Fibroblast of skin of right biceps (primary cell): ENCODE results near the gene ATP6V1F.

Experiments
- DNase-seq: peaks from one replicate; pipeline ENCODE4 v3.0.0-alpha.2; 2013

Gene ATP6V1F

DNA sequence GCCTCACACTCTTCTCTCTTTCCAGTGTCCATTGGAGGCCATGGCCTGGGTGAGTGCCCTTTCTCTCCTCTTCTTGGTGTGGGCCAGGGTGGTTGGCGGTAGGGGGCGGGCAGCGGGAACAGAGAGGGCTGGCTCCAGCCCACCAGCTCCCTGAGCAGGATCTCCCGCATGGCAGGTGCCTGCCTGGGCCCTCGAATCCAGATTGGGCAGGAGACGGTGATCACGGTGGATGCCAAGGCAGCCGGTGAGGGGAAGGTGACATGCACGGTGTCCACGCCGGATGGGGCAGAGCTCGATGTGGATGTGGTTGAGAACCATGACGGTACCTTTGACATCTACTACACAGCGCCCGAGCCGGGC, 13.5 kb upstream of the ATP6V1F start:
- DNase-seq: no peak

DNA sequence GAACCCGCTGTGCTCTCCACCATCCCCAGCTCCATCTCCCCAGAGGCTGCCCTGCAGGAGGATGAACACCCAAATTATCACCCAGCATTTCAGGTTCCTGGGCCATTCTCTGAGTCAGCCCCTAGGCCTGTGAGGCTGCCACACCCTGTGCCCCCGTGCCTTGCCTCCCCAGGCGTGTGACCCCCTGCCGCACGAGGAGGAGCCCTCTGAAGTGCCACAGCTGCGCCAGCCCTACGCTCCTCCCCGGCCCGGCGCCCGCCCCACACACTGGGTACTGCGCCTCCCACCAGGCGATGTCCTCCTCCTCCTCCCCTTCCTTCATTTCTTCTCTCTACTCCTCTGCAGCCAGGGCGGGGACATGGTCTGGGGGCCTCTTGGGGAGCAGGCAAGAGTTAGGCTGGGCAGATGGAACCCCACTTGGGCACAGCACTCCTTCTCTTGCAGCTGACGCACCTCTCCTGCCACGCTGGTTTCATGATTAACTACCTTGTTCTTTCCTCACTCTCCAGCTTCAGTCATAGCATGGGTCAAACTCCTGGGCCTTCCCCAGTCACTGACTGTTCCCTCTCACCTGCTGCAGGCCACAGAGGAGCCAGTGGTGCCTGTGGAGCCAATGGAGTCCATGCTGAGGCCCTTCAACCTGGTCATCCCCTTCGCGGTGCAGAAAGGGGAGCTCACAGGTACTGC, 12.7 kb upstream of the ATP6V1F start:
- no peak for DNase-seq

- DNase-seq: no peak
Observed at GRCh38 chr7:128852537-128853254, 10.0 kb upstream of the ATP6V1F start.

DNA sequence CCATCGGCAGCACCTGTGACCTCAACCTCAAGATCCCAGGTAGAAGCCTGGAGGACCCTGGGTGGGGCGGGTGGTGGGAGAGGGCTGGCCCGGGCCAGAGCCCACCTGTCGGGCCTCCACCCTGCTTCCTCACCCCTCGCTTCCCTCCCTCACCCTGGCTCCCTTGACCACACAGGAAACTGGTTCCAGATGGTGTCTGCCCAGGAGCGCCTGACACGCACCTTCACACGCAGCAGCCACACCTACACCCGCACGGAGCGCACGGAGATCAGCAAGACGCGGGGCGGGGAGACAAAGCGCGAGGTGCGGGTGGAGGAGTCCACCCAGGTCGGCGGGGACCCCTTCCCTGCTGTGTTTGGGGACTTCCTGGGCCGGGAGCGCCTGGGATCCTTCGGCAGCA, 8.9 kb upstream of the ATP6V1F start:
- DNase-seq: no peak

DNA sequence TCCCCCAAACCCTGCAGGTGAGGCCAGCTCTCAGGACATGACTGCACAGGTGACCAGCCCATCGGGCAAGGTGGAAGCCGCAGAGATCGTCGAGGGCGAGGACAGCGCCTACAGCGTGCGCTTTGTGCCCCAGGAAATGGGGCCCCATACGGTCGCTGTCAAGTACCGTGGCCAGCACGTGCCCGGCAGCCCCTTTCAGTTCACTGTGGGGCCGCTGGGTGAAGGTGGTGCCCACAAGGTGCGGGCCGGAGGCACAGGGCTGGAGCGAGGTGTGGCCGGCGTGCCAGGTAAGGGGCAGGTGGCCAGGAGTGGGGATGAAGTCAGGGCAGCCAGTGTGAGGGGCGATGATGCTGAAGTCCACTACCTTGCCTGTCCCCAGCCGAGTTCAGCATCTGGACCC, 8.3 kb upstream of the ATP6V1F start:
- DNase-seq: no peak

- no peak for DNase-seq
Observed at GRCh38 chr7:128855559-128855958, 7.1 kb upstream of the ATP6V1F start.

GRCh38 chr7:128856001-128856718, 6.5 kb upstream of the ATP6V1F start:
- DNase-seq: no peak

GRCh38 chr7:128858380-128859231, 4.0 kb upstream of the ATP6V1F start:
- no peak for DNase-seq

- DNase-seq: no peak
Observed at GRCh38 chr7:128859232-128860157, 3.2 kb upstream of the ATP6V1F start.

DNA sequence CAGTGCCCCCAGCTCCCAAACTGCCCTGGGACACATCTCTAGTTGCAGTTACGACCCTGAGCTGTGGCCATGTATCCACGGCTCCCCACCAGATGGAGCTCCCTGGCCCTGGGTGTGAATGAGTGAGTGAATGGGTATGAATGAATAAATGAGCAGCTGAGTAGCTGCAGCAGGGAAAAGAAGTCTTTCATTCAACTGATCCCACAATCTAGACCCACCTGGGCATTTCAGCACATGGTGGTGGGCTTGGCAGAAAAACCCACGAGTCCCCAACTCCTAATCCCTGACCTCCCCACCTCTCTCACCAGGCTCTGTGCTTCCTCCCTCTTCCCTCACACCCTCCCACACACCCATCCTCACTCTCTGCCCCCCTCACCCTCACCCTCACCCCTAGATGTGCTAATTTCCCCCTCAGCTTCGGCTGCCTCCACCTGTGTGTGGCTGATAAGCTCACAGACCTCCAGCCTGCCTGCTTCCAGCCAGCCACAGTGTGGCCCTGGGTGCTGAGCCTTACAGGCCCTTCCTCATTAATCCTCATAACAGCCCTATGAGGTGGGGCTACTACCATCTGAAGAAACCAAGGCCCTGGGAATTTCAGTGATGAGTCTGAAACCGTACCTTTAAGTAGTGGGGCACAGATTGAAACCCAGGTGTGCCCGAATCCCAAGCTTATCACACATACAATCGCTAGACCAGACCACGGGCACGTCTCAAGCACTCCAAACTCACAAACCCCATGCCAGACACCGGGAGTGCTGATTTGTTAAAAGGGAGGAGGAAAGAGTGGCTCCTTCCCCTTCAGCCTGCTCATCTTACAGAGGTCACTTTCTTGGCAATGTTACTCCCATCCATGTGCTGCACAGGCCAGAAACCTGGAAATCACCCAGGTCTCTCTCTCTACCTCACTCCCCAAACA, 2.2 kb upstream of the ATP6V1F start:
- peak; percentile 39 for DNase-seq

DNA sequence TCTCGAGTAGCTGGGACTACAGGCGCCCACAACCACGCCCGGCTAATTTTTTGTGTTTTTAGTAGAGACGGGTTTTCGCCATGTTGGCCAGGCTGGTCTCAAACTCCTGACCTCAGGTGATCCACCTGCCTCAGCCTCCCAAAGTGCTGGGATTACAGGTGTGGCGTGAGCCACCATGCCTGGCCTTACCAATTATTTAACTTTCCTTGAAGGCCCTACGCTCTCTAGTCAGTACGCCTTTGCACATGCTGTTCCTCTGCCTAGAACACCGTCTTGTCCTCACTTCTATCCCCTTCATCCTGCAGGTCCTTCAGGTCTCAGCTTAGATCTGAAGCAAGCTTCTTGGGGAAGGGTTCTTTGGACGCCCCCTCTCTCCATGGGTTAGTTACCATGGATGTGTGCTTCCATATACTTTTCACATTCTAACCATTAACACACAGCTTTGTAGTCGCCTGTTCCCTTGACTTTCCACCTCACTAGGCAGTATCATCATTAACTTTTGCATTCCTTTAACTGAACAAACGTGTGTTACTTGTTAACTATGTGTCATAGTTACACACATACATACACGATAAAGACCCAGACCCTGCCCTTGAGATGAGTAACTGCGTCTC, 592 bp upstream of the ATP6V1F start:
- no peak for DNase-seq

- DNase-seq: peak; percentile 72
Observed at GRCh38 chr7:128863433-128863989, 855 bp downstream of the ATP6V1F start.

DNA sequence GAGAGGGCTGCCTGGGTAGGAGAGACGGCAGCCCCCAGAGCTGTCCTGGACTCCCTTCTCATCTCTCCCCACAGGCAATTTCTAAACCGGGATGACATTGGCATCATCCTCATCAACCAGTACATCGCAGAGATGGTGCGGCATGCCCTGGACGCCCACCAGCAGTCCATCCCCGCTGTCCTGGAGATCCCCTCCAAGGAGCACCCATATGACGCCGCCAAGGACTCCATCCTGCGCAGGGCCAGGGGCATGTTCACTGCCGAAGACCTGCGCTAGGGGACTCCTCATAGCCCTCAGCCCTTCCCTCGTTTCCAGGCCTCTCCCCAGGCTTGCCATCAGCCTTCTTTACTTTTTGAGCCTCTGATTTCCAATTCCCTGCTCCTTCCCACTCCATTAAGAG, 2.6 kb downstream of the ATP6V1F start:
- no peak for DNase-seq

DNA sequence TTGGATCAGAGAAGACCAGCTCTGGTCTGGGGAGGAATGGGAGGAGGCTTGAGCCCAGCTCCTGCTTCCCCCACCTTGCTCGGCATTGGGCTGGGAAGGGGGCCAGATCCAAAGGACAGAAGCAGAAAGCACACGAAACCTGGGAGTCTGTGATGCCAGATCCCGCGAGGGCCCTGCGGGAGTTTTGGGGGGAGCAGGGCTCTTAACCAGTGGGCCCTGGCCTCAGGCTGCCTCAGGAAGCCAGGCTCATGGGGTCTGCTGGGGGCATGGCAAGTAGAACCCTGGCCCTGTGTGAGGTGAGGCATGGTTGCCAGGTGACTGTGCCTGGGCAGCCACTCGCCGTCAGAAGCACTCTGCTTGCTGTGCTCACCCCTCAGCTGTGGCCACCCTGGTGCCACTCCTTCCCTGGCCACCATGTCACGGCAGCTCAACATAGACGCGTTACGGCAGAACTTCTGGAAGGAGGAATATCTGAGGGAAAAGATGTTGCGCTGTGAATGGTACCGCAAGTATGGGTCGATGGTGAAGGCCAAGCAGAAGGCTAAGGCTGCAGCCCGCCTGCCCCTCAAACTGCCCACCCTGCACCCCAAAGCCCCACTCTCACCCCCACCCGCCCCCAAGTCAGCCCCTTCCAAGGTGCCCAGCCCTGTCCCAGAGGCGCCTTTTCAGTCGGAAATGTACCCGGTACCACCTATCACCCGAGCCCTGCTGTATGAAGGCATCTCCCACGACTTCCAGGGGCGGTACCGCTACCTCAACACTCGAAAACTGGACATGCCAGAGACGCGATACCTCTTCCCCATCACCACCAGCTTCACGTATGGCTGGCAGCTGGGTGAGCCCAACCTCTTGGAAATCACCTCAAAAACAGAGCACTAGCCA, 3.6 kb downstream of the ATP6V1F start:
- DNase-seq: no peak

- DNase-seq: no peak
Observed at GRCh38 chr7:128867241-128867640, 4.6 kb downstream of the ATP6V1F start.

GRCh38 chr7:128867842-128868623, 5.4 kb downstream of the ATP6V1F start:
- peak; percentile 55 for DNase-seq

DNA sequence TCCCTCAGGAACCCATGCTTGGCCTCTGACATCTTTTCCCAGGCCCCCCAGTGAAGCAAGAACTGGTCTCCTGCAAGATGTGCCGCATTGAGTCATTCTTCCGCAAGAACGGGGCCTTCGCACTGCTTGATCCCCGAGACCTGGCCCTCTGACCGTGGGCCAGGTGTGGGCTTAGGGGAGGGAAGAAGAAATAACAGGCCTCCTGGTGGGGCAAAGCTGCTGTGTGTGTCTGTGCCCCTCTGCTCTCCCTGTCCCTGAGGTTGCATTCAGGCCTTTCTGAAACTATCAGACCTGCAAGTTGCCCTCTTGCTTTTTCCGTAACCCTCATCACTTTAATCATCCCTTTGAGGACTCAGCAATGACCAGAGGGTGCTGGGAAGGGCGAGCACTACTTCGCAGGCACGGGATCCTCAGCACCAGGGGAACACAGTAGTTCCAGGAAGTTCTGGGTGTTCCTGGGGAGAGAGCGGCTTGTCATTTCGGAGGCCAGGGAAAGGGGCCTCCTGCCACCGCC, 6.0 kb downstream of the ATP6V1F start:
- no peak for DNase-seq
